ENCODE measurements around the gene GSTM1.
"Not testable (repeated sequence)": the region's sequence is repeated elsewhere in the genome, so short reads cannot be mapped to it uniquely, and the experiment has no call there.

GSTM1 gene

DNA sequence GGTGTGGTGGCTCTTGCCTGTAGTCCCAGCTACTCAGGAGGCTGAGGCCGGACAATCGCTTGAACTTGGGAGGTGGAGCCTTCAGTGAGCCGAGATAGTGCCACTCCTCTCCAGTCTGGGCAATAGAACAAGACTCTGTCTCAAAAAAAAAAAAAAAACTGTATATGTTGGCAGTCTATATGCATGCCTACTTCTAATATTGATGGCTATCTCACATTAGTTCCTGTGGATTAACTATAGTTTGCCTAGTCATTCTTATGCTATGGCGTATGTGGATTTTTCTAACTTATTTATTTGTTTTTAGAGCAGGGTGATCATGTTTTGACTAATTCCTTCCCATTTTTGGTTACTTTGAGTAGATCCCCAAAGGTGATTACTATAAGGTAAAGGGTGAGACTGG, 9.4 kb downstream of the GSTM1 start:
- no peak for DNase-seq (ENCODE audit: low read depth in 2 of 2)

DNA sequence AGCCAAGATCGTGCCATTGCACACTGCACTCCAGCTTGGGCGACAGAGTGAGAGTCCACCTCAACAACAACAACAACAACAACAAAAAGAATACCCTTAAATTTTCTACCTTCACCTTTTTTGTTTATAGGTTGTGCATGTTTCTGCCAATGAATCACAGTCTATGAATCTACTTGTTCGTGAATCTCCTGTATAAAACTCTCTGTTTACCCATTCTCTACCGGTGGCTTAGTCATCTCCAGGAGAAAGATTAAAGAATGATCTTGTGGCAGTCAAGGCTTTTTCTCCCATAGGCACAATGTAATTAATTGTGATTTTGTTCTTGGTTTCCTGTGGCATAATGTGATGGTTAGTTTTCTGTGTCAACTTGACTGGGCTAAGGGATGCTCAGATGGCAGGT, 10.2 kb downstream of the GSTM1 start:
- DNase-seq (ENCODE audit: low read depth in 2 of 2) = not testable (repeated sequence)

DNA sequence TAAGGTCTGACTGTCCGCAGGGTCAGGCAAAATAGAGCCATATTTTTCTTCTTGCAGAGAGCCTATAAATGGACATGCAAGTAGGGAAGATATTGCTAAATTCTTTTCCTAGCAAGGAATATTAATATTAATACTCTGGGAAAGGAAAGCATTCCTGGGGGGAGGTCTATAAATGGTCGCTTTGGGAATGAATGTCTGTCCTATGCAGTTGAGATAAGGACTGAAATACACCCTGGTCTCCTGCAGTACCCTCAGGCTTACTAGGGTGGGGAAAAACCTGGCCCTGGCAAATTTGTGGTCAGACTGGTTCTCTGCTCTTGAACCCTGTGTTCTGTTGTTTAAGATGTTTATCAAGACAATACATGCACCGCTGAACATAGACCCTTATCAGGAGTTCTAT, 15.3 kb downstream of the GSTM1 start:
- DNase-seq (ENCODE audit: low read depth in 2 of 2) = not testable (repeated sequence)

DNA sequence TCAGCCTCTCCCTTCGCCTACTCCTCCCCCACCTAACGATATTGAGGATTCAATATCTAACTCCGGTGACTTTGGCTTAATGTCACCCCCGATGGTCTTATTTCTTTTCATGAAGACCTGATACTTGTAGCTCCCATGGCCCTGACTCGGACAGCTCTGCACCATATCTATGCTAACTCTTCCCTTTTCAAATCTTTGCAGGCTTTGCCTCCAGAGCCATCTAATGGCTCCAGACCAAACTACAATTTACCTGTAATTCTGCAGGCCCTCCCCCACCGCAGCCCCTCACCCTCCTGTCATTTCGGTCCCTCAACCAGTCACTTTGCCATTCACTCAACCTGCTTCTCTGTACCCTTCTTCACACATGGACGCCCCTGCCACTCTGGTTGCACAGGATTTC, 16.6 kb downstream of the GSTM1 start:
- DNase-seq (ENCODE audit: low read depth in 2 of 2) = no peak

DNA sequence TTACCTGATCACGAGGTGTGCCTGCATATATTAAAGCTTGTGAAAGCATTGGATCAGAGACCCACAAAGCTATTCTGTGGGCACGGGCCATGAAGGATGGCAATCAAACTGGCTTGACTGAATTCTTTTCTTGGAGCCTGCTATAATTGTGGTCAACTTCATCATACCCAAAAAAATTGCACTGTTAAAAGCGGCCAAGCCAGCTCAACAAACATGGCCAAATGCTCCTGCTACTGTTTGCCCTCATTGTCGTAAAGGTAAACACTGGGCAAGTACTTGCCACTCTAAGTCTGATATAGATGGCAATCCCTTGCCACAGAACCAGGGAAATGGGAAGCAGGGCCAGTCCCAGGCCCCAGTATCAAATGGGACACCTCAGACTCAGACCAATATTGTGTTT, 17.8 kb downstream of the GSTM1 start:
- DNase-seq (ENCODE audit: low read depth in 2 of 2) = no peak

DNA sequence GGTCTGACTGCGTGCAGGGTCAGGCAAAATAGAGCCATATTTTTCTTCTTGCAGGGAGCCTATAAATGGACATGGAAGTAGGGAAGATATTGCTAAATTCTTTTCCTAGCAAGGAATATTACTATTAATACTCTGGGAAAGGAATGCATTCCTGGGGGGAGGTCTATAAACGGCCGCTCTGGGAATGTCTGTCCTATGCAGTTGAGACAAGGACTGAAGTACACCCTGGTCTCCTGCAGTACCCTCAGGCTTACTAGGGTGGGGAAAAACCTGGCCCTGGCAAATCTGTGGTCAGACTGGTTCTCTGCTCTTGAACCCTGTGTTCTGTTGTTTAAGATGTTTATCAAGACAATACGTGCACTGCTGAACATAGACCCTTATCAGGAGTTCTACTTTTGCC, 21.3 kb downstream of the GSTM1 start:
- not testable (repeated sequence) for DNase-seq (ENCODE audit: low read depth in 2 of 2)

DNA sequence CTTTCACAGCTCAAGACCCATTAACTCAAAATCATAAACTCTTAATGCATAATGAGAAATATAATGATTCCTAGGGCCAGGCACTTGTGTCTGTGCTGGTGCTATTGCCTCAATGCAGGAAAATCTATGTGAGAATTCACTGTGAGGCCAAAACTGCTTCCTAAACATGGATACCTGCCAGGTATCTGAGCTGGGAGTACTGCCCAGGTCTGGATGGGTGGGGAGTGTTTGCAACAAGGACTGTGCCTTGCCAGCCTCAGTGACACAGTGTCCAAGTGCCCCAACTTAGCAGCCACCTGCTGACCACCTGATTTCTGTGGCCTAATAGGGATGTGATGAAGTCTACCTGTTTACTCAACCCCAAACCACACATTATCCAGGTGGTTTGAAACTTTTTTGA, 22.2 kb downstream of the GSTM1 start:
- DNase-seq (ENCODE audit: low read depth in 2 of 2) = not testable (repeated sequence)

DNA sequence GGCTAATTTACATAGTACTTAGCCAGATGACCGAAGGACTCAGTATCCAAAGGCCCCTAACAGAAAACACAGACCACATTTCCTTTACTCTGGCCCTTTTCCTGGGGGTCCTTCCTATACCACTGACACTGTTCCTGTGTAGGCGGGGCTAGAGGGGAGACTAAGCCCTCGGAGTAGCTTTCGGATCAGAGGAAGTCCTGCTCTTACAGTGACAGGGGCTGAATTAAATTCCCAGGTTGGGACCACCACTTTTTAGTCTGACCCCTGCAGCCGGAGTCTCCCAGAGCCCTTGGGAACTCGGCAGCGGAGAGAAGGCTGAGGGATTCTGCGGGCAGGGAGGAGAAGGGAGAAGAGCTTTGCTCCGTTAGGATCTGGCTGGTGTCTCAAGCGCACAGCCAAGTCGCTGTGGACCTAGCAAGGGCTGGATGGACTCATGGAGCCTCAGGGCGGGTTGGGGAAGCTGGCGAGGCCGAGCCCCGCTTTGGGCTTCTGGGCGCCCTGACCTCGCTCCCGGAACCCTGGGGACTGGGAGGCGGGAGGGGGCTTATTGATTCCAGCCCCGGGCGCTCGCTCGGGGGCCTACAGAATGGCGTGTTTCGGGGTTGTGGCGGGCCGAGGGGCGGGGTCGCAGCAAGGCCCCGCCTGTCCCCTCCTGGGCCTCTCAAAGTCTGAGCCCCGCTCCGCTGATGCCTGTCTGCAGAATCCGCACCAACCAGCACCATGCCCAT, 24.1 kb downstream of the GSTM1 start, which contains the start of gene GSTM5:
GSTM5 (plus strand) TSS at position 659 of the 728 bp plus-strand sequence; CDS start at position 721, 62 bp downstream.
- DNase-seq (ENCODE audit: low read depth in 2 of 2) = not testable (repeated sequence)

DNA sequence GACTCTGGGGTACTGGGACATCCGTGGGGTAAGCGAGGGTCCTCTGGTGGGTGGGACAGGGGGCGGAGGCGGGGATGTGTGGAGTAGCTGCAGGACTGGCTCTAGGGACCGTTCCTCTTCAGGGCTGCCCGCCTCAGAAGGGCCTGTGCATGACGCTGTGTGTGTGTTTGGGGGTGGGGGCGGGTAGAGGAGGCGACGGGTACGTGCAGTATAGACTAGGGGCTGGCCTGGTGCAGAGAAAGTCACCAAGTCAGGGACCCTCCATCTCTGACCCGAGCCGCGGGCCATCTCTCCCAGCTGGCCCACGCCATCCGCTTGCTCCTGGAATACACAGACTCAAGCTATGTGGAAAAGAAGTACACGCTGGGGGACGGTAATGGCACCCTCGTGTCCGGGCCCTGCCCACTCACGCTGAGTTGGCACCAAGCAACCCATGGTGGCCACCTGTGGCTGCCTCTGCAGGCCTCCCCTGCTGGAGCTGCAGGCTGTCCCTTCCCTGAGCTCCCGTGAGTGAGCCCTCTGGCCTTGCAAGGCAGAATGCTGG, 24.8 kb downstream of the GSTM1 start:
- DNase-seq (ENCODE audit: low read depth in 2 of 2) = no peak

DNA sequence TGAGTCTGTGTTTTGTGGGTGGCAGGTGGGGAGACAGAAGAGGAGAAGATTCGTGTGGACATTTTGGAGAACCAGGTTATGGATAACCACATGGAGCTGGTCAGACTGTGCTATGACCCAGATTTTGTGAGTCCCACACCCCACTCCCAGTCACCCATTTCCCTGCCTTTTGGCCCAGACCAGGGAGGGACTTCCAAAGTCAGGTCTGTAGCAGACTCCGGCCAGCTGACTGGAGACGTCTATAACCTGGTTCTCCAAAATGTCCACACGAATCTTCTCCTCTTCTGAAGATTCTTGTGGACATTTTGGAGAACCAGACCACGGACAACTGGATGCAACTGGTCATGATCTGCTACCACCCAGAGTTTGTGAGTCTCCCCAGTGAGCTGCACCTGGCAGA, 26.0 kb downstream of the GSTM1 start:
- no peak for DNase-seq (ENCODE audit: low read depth in 2 of 2)

DNA sequence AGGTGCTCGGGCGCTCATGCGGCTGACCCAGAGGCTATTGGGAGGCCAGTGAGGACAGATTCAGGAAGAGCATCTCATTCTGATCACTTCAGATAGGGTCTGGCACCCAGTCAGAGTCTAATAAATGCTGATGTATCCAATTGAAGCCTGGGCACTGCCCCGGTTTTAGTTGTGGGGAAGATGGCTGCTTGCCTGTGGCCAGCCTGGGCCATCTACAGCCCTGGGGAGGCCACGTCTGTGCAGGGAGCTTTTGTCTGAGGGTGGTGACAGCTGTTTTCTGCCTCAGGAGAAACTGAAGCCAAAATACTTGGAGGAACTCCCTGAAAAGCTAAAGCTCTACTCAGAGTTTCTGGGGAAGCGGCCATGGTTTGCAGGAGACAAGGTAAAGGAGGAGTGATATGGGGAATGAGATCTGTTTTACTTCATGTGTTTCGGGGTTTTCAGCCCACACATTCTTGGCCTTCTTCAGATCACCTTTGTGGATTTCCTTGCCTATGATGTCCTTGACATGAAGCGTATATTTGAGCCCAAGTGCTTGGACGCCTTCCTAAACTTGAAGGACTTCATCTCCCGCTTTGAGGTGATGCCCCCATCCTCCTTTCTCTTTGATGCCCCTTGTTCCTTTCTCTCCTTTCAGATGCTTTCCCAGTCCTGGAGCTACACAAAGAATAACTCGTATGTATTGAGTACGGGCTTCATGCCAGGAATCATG, 27.2 kb downstream of the GSTM1 start:
- DNase-seq (ENCODE audit: low read depth in 2 of 2) = no peak

DNA sequence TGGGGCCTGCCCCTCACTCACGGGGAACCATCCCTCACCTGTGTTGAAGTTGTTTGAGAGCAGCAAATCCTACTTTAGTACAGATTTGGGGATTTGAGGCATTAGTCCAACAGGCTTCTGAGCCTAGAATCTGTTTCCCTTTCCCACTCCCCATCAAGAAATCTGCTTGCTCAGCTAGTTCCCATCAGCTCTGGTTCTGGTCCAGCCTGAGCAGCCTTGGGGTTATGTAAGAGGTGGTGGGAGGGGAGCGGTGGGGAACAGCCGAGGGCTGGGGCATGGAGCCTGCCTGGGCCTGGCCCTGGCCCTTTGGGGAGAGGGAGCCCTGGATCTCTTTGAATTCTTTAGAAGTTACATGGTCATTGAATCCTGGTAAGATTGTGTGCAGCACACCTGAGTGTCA, 28.5 kb downstream of the GSTM1 start:
- no peak for DNase-seq (ENCODE audit: low read depth in 2 of 2)

DNA sequence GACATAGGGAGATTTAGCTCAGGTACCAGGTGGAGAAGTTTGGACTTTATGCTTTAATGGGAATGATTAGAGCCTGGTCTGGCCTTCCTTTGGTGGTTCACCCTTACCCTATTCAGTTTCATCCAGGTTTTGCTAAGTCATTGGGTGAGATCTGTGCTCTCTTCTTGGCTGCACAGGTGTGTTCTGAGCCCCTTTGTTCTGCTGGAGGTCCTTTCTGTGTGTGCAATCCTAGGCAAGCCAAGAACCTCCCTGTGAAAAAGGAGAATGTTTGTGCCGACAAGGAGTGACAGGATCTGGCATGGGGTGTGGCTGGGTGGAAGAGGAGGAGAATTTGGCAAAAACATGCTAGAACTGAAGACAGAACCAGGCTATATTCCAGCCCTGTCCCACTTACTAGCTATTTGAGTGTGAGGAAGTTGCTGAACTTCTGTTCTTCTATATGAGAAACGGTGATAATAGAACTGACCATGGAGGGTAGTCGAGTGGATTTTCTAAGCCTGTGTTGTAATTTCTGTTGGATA, 29.0 kb downstream of the GSTM1 start:
- no peak for DNase-seq (ENCODE audit: low read depth in 2 of 2)

DNA sequence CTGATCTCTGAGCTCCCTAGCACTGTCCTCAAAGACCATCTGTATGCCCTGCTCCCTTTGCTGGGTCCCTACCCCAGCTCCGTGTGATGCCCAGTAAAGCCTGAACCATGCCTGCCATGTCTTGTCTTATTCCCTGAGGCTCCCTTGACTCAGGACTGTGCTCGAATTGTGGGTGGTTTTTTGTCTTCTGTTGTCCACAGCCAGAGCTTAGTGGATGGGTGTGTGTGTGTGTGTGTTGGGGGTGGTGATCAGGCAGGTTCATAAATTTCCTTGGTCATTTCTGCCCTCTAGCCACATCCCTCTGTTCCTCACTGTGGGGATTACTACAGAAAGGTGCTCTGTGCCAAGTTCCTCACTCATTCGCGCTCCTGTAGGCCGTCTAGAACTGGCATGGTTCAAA, 30.1 kb downstream of the GSTM1 start:
- DNase-seq (ENCODE audit: low read depth in 2 of 2) = no peak

DNA sequence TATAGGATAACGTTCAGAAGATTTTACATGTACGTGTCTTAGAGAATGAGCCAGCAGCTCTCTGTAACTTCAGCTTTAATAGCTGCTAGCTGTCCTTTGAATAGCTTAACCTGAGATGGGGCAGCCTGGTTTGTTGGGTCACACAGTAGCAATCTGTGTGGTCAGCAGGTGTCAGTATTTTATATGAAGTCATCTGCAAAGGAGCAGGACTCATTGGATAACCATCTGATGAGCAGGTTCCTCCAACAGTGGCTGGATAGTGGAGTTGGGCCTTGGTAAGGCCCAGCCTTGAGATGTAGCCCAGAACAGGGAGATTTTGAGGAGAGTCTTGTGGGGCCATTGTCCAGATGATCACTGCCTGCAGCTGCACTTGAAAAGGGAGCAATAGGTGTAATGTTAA, 30.9 kb downstream of the GSTM1 start:
- no peak for DNase-seq (ENCODE audit: low read depth in 2 of 2)

DNA sequence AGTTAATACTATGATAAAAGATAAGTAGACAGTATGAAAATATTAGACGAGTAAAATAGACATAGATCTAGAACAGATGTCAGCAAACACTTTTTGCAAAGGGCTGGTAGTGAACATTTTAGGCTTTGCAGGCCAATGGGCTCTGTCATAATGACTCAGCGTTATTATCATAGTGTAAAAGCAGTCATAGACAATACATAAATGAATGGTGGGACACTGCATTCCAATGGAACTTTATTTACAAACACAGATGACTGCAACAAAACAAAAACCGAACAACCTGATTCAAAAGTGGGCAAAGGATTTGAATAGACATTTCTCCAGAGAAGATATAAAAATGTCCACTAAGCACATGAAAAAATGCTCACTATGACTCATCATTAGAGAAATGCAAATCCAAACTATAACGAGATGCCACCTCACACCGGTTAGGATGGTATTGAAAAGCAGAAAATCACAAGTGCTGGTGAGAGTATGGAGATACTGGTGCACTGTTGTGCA, 31.8 kb downstream of the GSTM1 start:
- no peak for DNase-seq (ENCODE audit: low read depth in 2 of 2)

DNA sequence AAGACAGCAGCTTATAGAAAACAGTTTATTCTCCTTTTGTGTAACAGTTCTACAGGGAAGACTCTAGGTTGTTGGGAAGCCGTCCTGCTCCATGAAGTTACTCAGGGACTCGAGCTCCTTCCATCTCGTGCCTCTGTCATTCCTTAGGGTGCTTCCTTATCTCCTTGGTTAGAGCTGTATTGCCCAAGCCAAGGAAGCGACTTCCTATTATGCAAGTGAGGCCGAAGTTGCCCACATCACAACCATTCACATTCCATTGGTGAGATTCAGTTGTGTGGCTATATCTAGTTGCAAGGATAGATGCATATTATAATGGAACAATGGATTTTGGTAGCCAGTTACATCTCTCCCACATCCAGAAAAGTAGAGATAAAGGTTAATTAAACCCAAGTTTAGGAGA, 33.4 kb downstream of the GSTM1 start:
- DNase-seq (ENCODE audit: low read depth in 2 of 2) = no peak

DNA sequence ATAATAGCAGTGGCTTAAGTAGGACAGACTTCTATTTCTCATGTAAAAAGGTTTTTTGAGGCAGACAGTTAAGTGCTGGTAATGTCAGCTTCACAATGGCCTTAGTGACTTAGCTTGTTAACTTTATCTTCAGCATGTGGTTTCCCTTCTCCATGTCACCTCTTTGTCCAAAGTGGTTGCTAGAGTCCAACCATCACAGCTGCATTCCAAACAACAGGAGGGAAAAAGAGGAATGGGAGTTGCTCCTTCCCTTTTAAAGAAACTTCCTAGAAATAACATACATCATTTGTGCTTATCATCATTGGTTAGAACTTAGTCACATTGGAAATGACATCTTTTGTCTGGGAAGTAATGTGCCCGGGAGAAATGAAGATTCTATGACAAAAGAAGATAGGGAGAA, 34.4 kb downstream of the GSTM1 start:
- no peak for DNase-seq (ENCODE audit: low read depth in 2 of 2)

DNA sequence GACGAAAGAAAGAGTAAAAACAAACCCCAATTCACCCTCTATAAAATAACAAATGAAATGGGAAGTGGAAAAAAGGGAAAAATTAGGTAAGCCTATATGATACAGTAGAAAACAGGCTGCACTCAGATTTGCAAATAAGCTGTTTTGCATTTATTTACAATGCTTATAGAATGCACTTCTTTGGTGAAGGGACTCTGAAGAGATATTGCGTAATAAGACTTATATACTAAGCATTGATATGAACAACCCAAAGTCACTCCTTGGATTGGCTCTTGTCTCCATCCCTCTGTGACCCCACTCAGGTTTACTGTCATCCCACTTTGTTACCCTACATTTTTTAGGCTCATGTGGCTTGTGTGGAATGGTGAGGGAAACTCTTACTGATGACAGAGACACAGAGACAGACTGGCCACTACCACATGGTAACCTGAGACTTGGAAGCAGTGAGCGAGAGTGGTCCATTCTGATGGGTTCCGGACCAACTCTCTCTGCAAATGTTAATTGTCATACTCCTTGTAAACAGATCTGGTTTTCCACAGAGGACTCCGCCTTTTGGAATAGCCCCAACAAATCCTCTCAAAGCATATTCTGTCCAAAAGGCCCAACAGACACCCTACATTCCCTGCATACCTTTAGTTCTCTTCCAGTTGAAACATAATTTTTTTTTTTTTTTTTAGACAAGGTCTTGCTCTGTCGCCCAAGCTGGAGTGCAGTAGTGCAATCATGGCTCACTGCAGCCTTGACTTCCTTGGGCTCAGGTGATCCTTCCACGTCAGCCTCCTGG, 35.5 kb downstream of the GSTM1 start:
- DNase-seq (ENCODE audit: low read depth in 2 of 2) = no peak

DNA sequence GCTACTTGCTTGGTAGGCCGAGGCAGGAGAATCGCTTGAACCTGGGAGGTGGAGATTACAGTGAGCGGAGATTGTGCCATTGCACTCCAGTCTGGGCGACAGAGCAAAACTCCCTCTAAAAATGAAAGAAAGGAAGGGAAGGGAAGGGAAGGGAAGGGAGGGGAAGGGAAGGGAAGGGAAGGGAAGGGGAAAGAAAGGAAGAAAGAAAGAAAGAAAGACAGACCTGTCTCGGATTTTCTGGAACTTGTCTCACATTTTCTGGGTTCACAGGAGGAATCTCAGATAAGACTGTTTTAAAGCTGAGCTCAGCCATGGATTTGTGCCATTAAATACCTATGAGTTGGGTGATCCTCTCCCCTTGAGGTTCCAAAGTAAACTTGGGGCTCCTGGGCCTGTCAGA, 37.3 kb downstream of the GSTM1 start:
- DNase-seq (ENCODE audit: low read depth in 2 of 2) = no peak

DNA sequence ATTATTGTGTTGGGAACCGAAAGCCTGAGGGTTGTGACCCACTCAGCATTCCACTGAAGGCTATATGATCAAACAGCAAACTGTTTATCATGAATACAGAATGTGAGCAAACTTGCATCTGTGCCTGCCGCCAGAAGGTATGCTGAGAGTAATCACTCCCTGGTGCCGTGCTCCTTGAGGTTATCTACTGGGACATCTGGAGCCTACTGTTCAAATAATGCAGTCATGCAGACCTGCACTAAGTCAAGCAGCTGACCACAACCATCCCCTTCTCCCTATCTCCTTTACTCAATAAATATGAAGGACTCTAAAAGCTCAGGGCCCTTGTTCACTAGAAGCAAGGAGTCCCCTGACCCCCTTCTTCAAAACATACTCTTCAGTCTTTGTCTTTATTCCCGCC, 37.9 kb downstream of the GSTM1 start:
- no peak for DNase-seq (ENCODE audit: low read depth in 2 of 2)

DNA sequence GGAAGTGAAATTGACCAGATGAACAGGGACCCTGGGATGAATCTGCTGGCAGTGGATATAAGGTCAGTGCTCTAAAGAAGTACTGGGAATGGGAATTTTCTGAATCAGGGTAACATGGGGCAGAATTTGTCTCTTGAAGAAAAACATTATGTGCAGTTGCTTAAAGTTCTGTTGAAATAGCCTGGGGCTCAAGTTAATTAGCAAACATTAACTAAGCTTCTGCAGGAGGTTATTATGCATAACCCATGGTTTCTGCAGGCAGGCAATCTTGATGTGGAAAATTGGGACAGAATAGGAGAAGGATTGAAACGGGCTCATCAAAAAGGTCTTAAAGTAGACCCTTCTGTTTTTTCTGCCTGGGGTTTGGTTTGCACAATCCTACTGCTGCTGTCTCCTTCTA, 38.4 kb downstream of the GSTM1 start:
- no peak for DNase-seq (ENCODE audit: low read depth in 2 of 2)

Data from stimulated activated CD4-positive, alpha-beta T cell treated with anti-CD3 and anti-CD28 coated beads, Interleukin-12 subunit alpha, Interleukin-12 subunit beta, amount 100 ng/mL, for 24 hours (primary cell).